ENCODE results near the gene RRAS.
"Not testable (repeated sequence)": the region's sequence is repeated elsewhere in the genome, so short reads cannot be mapped to it uniquely, and the experiment has no call there.

RRAS gene

DNA sequence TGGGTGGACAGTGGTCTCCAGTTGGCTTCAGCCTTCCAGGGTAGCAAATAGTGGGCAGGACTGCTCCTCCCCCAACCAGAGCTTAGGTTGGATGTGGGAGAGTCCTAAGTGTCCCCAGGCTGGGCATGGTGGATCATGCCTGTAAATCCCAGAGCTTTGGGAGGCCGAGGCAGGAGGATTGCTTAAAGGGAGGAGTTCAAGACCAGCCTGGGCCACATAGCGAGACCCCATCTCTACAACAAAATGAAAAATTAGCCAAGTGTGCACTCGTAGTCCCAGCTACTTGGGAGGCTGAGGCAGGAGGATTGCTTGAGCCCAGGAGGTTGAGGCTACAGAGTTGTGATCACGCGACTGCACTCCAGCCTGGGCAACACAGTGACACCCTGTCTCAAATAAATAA lies 7.4 kb downstream of the RRAS start:
- DNase-seq (ENCODE audit: low spot score), result no peak
- in situ Hi-C loops (cut with MboI; ENCODE audit: low pct_unique_long_range_greater_than_20kb, low sequenced_read_pairs, unreplicated experiment), result no loop called here
- TF ChIP-seq, protein P1, sequence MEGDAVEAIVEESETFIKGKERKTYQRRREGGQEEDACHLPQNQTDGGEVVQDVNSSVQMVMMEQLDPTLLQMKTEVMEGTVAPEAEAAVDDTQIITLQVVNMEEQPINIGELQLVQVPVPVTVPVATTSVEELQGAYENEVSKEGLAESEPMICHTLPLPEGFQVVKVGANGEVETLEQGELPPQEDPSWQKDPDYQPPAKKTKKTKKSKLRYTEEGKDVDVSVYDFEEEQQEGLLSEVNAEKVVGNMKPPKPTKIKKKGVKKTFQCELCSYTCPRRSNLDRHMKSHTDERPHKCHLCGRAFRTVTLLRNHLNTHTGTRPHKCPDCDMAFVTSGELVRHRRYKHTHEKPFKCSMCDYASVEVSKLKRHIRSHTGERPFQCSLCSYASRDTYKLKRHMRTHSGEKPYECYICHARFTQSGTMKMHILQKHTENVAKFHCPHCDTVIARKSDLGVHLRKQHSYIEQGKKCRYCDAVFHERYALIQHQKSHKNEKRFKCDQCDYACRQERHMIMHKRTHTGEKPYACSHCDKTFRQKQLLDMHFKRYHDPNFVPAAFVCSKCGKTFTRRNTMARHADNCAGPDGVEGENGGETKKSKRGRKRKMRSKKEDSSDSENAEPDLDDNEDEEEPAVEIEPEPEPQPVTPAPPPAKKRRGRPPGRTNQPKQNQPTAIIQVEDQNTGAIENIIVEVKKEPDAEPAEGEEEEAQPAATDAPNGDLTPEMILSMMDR (IDR thresholded peaks at IDR 0.05; ENCODE audit: extremely low read depth, insufficient read depth, missing control alignments), result no peak

DNA sequence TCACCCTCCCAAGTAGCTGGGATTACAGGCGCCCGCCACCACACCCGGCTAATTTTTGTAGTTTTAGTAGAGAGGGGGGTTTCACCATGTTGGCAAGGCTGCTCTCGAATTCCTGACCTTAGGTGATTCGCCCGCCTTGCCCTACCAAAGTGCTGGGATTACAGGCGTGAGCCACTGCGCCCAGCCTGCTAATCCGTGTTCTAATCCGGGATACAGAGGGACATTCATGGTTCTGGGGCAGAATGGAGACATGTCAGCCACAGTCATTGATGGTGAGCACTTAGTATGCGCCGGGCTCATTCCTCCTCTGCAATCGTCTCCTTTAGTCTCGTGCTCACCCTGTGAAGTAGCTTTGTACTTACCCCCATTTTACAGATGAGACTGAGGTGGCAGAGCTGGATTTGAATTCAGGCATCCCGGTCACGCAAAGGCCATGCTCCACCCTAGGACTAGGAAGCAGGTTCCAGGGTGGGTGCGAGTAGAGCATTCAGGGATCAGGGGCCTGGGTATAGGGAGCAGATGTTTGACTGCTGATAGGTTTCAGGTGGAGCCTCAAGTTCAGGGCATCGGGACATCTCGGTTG lies 8.2 kb downstream of the RRAS start:
- TF ChIP-seq, protein P1 (IDR thresholded peaks at IDR 0.05; ENCODE audit: extremely low read depth, insufficient read depth, missing control alignments), result no peak
- in situ Hi-C loops (cut with MboI; ENCODE audit: low pct_unique_long_range_greater_than_20kb, low sequenced_read_pairs, unreplicated experiment), result no loop called here
- DNase-seq (ENCODE audit: low spot score), result no peak

DNA sequence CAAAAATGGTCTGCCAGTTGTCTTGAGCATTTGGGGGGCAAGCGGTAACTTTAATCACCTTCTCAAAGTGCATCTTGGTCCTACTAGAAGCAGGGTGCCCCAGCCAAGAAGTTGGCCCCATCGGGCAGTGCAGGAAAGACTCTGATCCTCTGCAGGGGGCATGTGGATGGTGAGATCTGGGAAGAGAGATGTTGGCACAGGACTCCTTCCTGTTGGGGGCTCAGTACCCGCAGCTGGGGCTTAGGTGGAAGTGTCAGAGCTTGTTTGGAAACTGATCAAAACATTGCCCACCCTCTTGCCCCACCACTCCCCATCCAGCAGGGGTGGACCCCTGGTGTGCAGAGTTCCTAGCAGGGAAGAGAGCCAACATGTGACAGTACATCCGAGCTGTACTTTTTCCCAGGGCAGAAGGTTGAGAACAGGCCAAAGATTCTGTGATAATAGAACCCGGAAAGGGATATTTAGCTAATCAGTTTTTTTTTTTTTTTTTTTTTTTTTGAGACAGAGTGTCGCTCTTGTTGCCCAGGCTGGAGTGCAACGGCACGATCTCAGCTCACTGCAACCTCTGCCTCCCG lies 8.8 kb downstream of the RRAS start:
- in situ Hi-C loops (cut with MboI; ENCODE audit: low pct_unique_long_range_greater_than_20kb, low sequenced_read_pairs, unreplicated experiment), result no loop called here
- no peak for DNase-seq (ENCODE audit: low spot score)
- TF ChIP-seq, protein P1 (IDR thresholded peaks at IDR 0.05; ENCODE audit: extremely low read depth, insufficient read depth, missing control alignments), result no peak

DNA sequence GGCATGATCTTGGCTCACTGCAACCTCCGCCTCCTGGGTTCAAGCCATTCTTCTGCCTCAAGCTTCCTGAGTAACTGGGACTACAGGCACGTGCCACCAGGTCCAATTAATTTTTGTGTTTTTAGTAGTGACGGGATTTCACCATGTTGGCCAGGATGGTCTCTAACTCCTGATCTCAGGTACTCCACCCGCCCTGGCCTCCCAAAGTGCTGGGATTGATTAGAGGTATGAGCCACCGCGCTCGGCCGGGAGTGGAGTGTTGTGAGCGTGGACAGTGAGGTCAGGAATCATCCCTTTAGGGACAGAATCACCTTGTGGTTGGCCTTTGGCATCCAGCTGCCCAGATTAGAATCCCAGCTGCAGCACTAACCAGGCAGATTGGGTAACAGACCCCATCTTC lies 10.3 kb downstream of the RRAS start:
- in situ Hi-C loops (cut with MboI; ENCODE audit: low pct_unique_long_range_greater_than_20kb, low sequenced_read_pairs, unreplicated experiment), result no loop called here

DNA sequence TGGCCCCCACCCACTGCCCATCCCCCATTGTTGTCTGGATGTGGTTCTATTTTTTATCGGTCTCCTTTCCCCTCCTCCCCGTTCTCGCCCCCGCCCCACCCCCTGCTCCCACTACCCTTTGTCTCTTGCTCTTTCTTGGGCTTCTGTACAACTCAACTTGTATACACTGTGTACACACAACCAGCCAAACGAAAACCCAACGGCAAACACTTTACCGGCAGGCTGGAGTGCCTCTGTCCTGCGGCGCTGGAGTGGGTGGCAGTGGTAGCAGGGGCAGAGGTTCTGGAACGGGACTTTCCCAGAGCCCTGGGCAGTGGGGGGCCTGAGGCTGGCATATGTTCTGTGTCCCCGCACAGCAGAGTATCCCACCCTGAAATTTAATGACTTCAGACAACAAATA lies 13.7 kb downstream of the RRAS start:
- no peak for DNase-seq (ENCODE audit: low spot score)
- TF ChIP-seq, protein P1 (IDR thresholded peaks at IDR 0.05; ENCODE audit: extremely low read depth, insufficient read depth, missing control alignments), result no peak
- in situ Hi-C loops (cut with MboI; ENCODE audit: low pct_unique_long_range_greater_than_20kb, low sequenced_read_pairs, unreplicated experiment), result no loop called here

More for the DNA sequence above, 10.3 kb downstream of the RRAS start:
- TF ChIP-seq, protein P1 (IDR thresholded peaks at IDR 0.05; ENCODE audit: extremely low read depth, insufficient read depth, missing control alignments), result no peak
- no peak for DNase-seq (ENCODE audit: low spot score)

DNA sequence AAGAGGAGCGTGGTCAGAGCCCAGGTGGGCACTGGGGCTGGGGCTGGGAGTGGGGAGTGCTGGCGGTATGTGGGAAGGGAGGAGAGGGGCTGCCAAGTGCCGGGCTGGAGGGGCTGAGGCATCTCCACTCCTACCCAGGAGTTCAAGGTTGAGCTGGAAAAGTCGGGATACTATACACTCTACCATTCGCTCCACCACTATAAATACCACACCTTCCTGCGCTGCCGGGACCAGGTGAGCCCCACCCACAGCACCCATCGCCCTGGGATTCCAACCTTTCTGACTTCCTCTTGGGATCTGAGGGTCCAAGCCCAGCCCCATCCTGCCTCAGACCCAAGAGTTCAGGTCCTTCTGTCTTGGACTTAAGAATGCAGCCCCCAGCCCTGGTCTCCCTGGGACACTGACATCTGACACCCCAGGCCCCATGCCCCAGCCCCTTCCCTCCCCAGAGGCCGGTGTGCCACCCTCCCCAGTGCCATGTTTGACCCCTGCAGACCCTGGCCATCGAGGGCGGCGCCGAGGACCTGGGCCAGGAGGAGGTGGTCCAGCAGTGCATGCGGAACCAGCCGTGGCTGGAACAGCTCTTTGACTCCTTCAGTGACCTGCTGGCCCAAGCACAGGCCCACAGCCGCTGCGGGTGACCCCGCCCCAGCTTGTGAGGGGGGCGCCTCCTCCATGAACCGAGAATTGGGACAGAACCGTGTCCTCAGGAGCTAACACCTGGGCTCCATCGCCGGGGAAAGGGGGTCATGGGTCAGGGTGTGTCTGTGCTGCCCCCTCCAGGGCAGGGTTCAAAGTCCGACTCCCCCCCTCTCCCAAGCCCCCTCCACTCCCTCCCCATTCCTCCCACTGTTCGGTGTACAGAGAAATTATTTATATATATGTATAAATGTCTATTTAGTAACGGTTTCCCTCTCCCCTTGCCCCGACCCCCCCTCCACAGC lies 14.7 kb downstream of the RRAS start:
- TF ChIP-seq, protein P1 (IDR thresholded peaks at IDR 0.05; ENCODE audit: extremely low read depth, insufficient read depth, missing control alignments), result no peak
- in situ Hi-C loops (cut with MboI; ENCODE audit: low pct_unique_long_range_greater_than_20kb, low sequenced_read_pairs, unreplicated experiment), result no loop called here
- no peak for DNase-seq (ENCODE audit: low spot score)

DNA sequence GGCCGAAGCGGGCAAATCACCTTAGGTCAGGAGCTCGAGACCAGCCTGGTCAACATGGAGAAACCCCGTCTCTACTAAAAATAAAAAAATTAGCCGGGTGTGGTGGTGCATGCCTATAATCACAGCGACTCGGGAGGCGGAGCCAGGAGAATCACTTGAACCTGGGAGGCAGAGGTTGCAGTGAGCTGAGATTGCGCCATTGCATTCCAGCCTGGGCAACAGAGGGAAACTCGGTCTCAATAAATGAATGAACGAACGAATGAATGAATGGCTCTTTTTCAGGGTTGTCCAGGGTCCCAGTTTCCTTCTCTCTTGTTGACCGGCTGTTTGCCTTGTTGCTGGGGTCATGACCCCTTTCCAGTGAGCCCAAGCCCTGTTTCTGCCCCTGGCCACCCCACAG lies 22.1 kb downstream of the RRAS start:
- in situ Hi-C loops (cut with MboI; ENCODE audit: low pct_unique_long_range_greater_than_20kb, low sequenced_read_pairs, unreplicated experiment); DNase-seq (ENCODE audit: low spot score): not testable (repeated sequence)
